DOHH2 (cell line): ENCODE measurements around the gene HLCS.

Experiments
- H3F3A ChIP-seq: fragments of 200-600 bp; sonication (generic), shearing (Covaris generic); 2 replicates; pipeline ENCODE4 v1.6.0; 2016; ENCODE audit warnings: antibody characterized with exemption, mild to moderate bottlenecking; ENCODE audit not compliant: control insufficient read depth, insufficient read depth
- H3K27ac ChIP-seq: fragments of 200-600 bp; sonication (generic); 2 replicates; pipeline ENCODE4 v1.5.1; 2014; ENCODE audit warnings: low read depth, mild to moderate bottlenecking, low read length, moderate library complexity
- H3K27me3 ChIP-seq: fragments of 200-600 bp; sonication (generic); 2 replicates; pipeline ENCODE4 v1.6.1; 2014; ENCODE audit warnings: mild to moderate bottlenecking, low read length, mixed read lengths; ENCODE audit not compliant: control insufficient read depth
- H3K36me3 ChIP-seq: fragments of 200-600 bp; sonication (generic); 2 replicates; pipeline ENCODE4 v1.6.1; 2014; ENCODE audit warnings: mild to moderate bottlenecking, low read length, moderate library complexity, mixed read lengths; ENCODE audit not compliant: control insufficient read depth
- H3K4me1 ChIP-seq: fragments of 200-600 bp; sonication (generic); 2 replicates; pipeline ENCODE4 v1.6.1; 2014; ENCODE audit warnings: mild to moderate bottlenecking, low read length, mixed read lengths; ENCODE audit not compliant: control insufficient read depth
- H3K4me2 ChIP-seq: fragments of 200-600 bp; sonication (generic); 2 replicates; pipeline ENCODE4 v1.6.0; 2014; ENCODE audit warnings: mild to moderate bottlenecking, low read length, moderate library complexity
- H3K4me3 ChIP-seq: fragments of 200-600 bp; sonication (generic); 2 replicates; pipeline ENCODE4 v1.5.1; 2014; ENCODE audit warnings: mild to moderate bottlenecking, low read length, mixed read lengths
- H3K79me2 ChIP-seq: fragments of 200-600 bp; sonication (generic); 2 replicates; pipeline ENCODE4 v1.6.1; 2014; ENCODE audit warnings: mild to moderate bottlenecking, low read length, mixed read lengths; ENCODE audit not compliant: control insufficient read depth
- H3K9me2 ChIP-seq: fragments of 200-600 bp; sonication (generic); replicated peaks from 2 replicates; pipeline ENCODE4 v1.6.1; 2014; ENCODE audit warnings: mild to moderate bottlenecking, low read length, mixed read lengths; ENCODE audit not compliant: control insufficient read depth
- H3K9me3 ChIP-seq: fragments of 200-600 bp; sonication (generic); 2 replicates; pipeline ENCODE4 v1.6.1; 2014; ENCODE audit warnings: antibody characterized with exemption, low read length, mixed read lengths; ENCODE audit not compliant: control insufficient read depth, insufficient read depth
- H4K20me1 ChIP-seq: fragments of 200-600 bp; sonication (generic); 2 replicates; pipeline ENCODE4 v1.6.0; 2014; ENCODE audit warnings: low read depth, mild to moderate bottlenecking, antibody characterized with exemption, low read length, moderate library complexity; ENCODE audit not compliant: control insufficient read depth, insufficient read depth
- CTCF ChIP-seq: fragments of 200-600 bp; sonication (generic); IDR thresholded peaks from one replicate; pipeline ENCODE4 v1.5.1; 2014; ENCODE audit warnings: antibody characterized with exemption, mild to moderate bottlenecking, low read depth, low read length; ENCODE audit not compliant: poor library complexity, severe bottlenecking
- EZH2phosphoT487 ChIP-seq: fragments of 200-600 bp; sonication (generic); IDR thresholded peaks from 2 replicates; pipeline ENCODE4 v1.6.1; 2017; ENCODE audit warnings: borderline replicate concordance, mild to moderate bottlenecking, antibody characterized with exemption, low read length, moderate library complexity, mixed read lengths

HLCS gene

GRCh38 chr21:36913247-36914169 lies 53.0 kb downstream of the HLCS start:
- H3K27ac ChIP-seq, result no peak overlapping the region
- H3K9me2 ChIP-seq, result no peaks in the 10 kb centered on the region
- no peaks in the 10 kb centered on the region for H3K9me3 ChIP-seq
- 0 out of 2 replicates have a peak, but pooled peaks cover 4% of the 10 kb centered on the region for H4K20me1 ChIP-seq
- H3F3A ChIP-seq, result no peaks in the 10 kb centered on the region
- H3K36me3 ChIP-seq, result no peaks in the 10 kb centered on the region
- peaks cover 5% of the 10 kb centered on the region; the same call in 1 of the 2 replicates for H3K4me1 ChIP-seq
- no peaks in the 10 kb centered on the region for H3K27me3 ChIP-seq
- no peak overlapping the region for H3K4me3 ChIP-seq
- no peak for TF ChIP-seq CTCF
- no peak for TF ChIP-seq EZH2phosphoT487
- H3K79me2 ChIP-seq, result no peaks in the 10 kb centered on the region
- no peak overlapping the region for H3K4me2 ChIP-seq

- no peak overlapping the region for H3K4me3 ChIP-seq
- H3K9me3 ChIP-seq, result no peaks in the 10 kb centered on the region
- no peaks in the 10 kb centered on the region for H3K79me2 ChIP-seq
- H3K4me1 ChIP-seq, result no peaks in the 10 kb centered on the region
- H3K36me3 ChIP-seq, result no peaks in the 10 kb centered on the region
- no peak overlapping the region for H3K4me2 ChIP-seq
- no peak overlapping the region for H3K27ac ChIP-seq
- TF ChIP-seq CTCF (no peak), EZH2phosphoT487 (no peak)
- no peaks in the 10 kb centered on the region for H3F3A ChIP-seq
- no peaks in the 10 kb centered on the region for H3K9me2 ChIP-seq
- H3K27me3 ChIP-seq, result no peaks in the 10 kb centered on the region
- no peaks in the 10 kb centered on the region for H4K20me1 ChIP-seq
Measured at GRCh38 chr21:36910581-36911307, 55.7 kb downstream of the HLCS start.

DNA sequence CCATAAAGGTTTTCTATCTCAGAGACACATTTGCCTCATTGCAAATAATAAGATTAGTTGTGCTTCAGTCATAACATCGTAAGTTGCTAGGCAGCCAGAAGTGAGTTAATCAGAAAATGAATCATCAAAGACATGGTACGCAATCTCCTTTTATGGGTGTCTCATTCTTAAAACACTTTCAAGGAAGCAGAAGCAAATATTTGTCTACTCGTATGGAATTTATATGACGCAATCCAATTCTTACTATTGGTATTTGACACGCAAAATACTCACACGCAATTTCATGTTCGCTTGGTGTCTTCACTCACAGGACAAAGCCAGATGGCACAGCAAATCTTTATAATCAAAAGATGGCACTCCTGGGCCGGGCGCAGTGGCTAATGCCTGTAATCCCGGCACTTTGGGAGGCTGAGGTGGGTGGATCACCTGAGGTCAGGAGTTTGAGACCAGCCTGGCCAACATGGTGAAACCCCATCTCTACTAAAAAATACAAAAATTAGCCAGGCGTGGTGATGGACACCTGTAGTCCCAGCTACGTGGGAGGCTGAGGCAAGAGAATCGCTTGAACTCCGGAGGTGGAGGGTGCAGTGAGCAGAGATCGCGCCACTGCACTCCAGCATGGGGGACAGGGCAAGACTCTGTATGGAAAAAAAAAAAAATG lies 56.4 kb downstream of the HLCS start:
- Histone ChIP-seq H3K9me2 (no peaks in the 10 kb centered on the region), H3K27me3 (no peaks in the 10 kb centered on the region), H3K36me3 (no peaks in the 10 kb centered on the region), H3K27ac (no peak overlapping the region), H3F3A (no peaks in the 10 kb centered on the region), H4K20me1 (no peaks in the 10 kb centered on the region), H3K9me3 (no peaks in the 10 kb centered on the region), H3K4me1 (no peaks in the 10 kb centered on the region), H3K4me3 (no peak overlapping the region), H3K79me2 (no peaks in the 10 kb centered on the region), H3K4me2 (no peak overlapping the region)
- TF ChIP-seq EZH2phosphoT487, result no peak
